Heart left ventricle (tissue), 13 donors: Measurements from ENCODE around the gene SORCS2.

Experiments
- CTCF ChIP-seq, 12 donors: fragments of 200-600 bp; sonication (generic) in 4 of 12; IDR thresholded peaks; one replicate each; pipeline versions ENCODE4 v1.5.0 to v1.8.0; 2018 to 2022; ENCODE audit warnings: antibody characterized with exemption in 12 of 12, mild to moderate bottlenecking in 5 of 12
- POLR2A ChIP-seq, 2 donors: fragments of 450-650 bp; IDR thresholded peaks; one replicate each; pipeline ENCODE4 v1.6.1; 2017; ENCODE audit warnings: antibody characterized with exemption in 2 of 2, mild to moderate bottlenecking in 2 of 2, moderate library complexity in 2 of 2
- donor health status: ischemic (EF 13 %, LVEDD 7.1; RV severe dilation, severe dysfunction).
- donor health status: DM: no; HTN: yes; CAD: no.
- donor health status: DM: no; HTN: no; CAD: no.
- donor health status: ischemic (EF 25% LVEDD 6.9; RV normal size, moderate dysfunction).
- donor health status: ischemic (EF 25% LVEDD 5.7; RV mildly dilated, moderate dysfunction).
- donor health status: ischemic (EF 35%, LVEDD 5.7; RV mildly dilated, moderate dysfunction).
- donor health status: nonischemic (EF 11% LVEDD 7.7; RV severe dilation, severe dysfunction).
- donor health status: DM: yes; HTN: yes; CAD: no.
- donor health status: PGD.
- donor health status: ischemic (EF 29% LVEDD 5.4; RV normal size, mild dysfunction).
- donor health status: nonischemic (EF 23%, LVEDD 6.1; RV moderate dilation, normal function).

DNA sequence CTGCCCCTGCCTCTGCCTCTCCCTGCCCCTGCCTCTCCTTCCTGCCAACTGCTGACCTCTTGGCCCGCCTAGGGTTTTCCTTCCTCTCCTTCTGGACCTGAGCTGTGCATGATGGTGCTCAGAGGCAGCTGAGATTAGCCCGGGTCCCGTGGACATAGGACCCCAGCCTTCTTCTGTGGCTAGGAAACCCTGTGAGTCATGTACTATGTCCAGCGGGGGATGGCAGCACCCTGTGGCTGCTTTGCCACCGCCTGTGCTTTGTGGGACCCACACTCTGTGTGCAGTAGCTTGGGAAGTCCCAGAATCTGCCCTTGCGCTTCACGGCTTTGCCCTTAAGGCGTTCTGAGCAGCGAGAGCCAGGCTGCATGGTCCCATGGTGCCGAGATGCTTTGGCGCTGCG lies 347.9 kb downstream of the SORCS2 start:
- TF ChIP-seq CTCF (IDR thresholded peaks at IDR 0.05) (no peak), POLR2A (IDR thresholded peaks at IDR 0.05) (no peak)
